Heart right ventricle (tissue), 16 donors: ENCODE data around the gene GOLGA6C. TPM values are rescaled to one million over a fixed set of nuclear protein-coding genes. Genes with fewer than 3 reads are reported as not detected.
"Not testable (repeated sequence)": the region's sequence is repeated elsewhere in the genome, so short reads cannot be mapped to it uniquely, and the experiment has no call there.

Source experiments
- ATAC-seq, 8 donors: fragments of 200-7000 bp; cut with Tn5 transposase; one replicate each; pipeline ENCODE4 v1.9.1; 2020; ENCODE audit warnings: mild to moderate bottlenecking in 8 of 8, moderate library complexity in 8 of 8, moderate number of reproducible peaks in 1 of 8
- DNase-seq, 2 donors: peaks; one replicate each; pipeline ENCODE4 v3.0.0-alpha.2; 2020
- H3K27ac ChIP-seq, 10 donors: fragments of 200-600 bp; sonication (generic) in 2 of 10; one replicate each; pipeline versions ENCODE4 v1.5.0 to v1.8.0; 2020 to 2022; ENCODE audit warnings: mild to moderate bottlenecking in 3 of 10
- H3K27me3 ChIP-seq, 7 donors: fragments of 200-600 bp; one replicate each; pipeline ENCODE4 v1.8.0; 2021 to 2022; ENCODE audit warnings: mild to moderate bottlenecking in 2 of 7
- H3K36me3 ChIP-seq, 9 donors: fragments of 200-600 bp; sonication (generic) in 1 of 9; one replicate each; pipeline versions ENCODE4 v1.5.0 to v1.8.0; 2020 to 2022; ENCODE audit warnings: mild to moderate bottlenecking in 2 of 9
- H3K4me1 ChIP-seq, 9 donors: fragments of 200-600 bp; sonication (generic) in 1 of 9; one replicate each; pipeline versions ENCODE4 v1.5.0 to v1.8.0; 2020 to 2022; ENCODE audit warnings: mild to moderate bottlenecking in 4 of 9
- H3K4me3 ChIP-seq, 10 donors: fragments of 200-600 bp; sonication (generic) in 2 of 10; one replicate each; pipeline versions ENCODE4 v1.5.0 to v1.8.0; 2020 to 2022; ENCODE audit warnings: mild to moderate bottlenecking in 7 of 10, moderate library complexity in 2 of 10
- H3K9me3 ChIP-seq, 11 donors: fragments of 200-600 bp in 10 of 11; sonication (generic) in 2 of 11; one replicate each; pipeline versions ENCODE4 v1.5.0 to v1.8.0; 2013 to 2022; ENCODE audit warnings: mild to moderate bottlenecking in 2 of 11, control low read depth in 1 of 11, moderate library complexity in 1 of 11
- CTCF ChIP-seq, 9 donors: fragments of 200-600 bp; sonication (generic) in 2 of 9; IDR thresholded peaks; one replicate each; pipeline versions ENCODE4 v1.5.0 to v1.8.0; 2021 to 2022; ENCODE audit warnings: antibody characterized with exemption in 9 of 9, mild to moderate bottlenecking in 5 of 9, moderate library complexity in 1 of 9
- WGBS, 2 donors: extraction: QIAGEN DNeasy Blood & Tissue Kit; methylation state at CpG; one replicate each; pipeline ENCODE4 v1.1.7; 2013; ENCODE audit warnings: inconsistent platforms in 1 of 2; 5-methylcytosine and 5-hydroxymethylcytosine counted together
- intact Hi-C, 10 donors: fragments of 100-400 bp; cut with DNase I; formaldehyde crosslinking; loops; one replicate each; pipeline versions ENCODE4 v1.11.1 to v1.14.2; 2022
- polyA plus RNA-seq, 2 donors: library from polyadenylated mRNA; stranded (reverse); fragments of 200-250 nt; gene quantifications; one replicate each; pipeline ENCODE4 v1.2.3, GENCODE V29; 2013
- total RNA-seq, 10 donors: library from RNA; stranded (reverse); fragmentation: NEBNext Ultra II Directional in 3 of 10; extraction: Animal tissue kit (Norgen Biotek cat#: 25700) in 3 of 10; gene quantifications; one replicate each; pipeline versions ENCODE4 v1.2.1 to v1.2.4, GENCODE V29; 2021 to 2023
- donor health status: Arrhythmogenic right ventricular cardiomyopathy.
- donor health status: ischemic (EF 13 %, LVEDD 7.1; RV severe dilation, severe dysfunction).
- donor health status: healthy with polysubstance abuse.
- donor health status: DM: no; HTN: yes; CAD: no.
- donor health status: DM: no; HTN: no; CAD: no.
- donor health status: ischemic (EF 25% LVEDD 6.9; RV normal size, moderate dysfunction).
- donor health status: ischemic (EF 25% LVEDD 5.7; RV mildly dilated, moderate dysfunction).
- donor health status: healthy.
- donor health status: DM: yes; HTN: yes; CAD: no.
- donor health status: Ischemic cardiomyopathy.
- donor health status: ischemic (EF 35%, LVEDD 5.7; RV mildly dilated, moderate dysfunction).
- donor health status: nonischemic (EF 11% LVEDD 7.7; RV severe dilation, severe dysfunction).
- donor health status: DM: yes; HTN: yes; CAD: no.
- donor health status: PGD.
- donor health status: ischemic (EF 29% LVEDD 5.4; RV normal size, mild dysfunction).
- donor health status: nonischemic (EF 23%, LVEDD 6.1; RV moderate dilation, normal function).

GOLGA6C gene
- total and polyA plus RNA-seq, 12 donors: not detected

- intact Hi-C loops: no loop called here
Observed at GRCh38 chr15:75235760-75236729, 22.1 kb upstream of the GOLGA6C start.

GRCh38 chr15:75237316-75237982 lies 20.7 kb upstream of the GOLGA6C start:
- no peak for DNase-seq
- no peaks in the 10 kb centered on the region for H3K36me3 ChIP-seq
- peaks cover 0 to 9% (median 0%) of the 10 kb centered on the region in 9 donors for H3K4me1 ChIP-seq
- WGBS, 2 donors: 70 to 77% methylated on average over 11 of the region's 11 CpGs
- no peak for TF ChIP-seq CTCF (IDR thresholded peaks at IDR 0.05)
- H3K9me3 ChIP-seq: no peaks in the 10 kb centered on the region
- peaks cover 0 to 28% (median 4%) of the 10 kb centered on the region in 7 donors for H3K27me3 ChIP-seq
- no peak overlapping the region for H3K27ac ChIP-seq
- intact Hi-C loops: no loop called here
- H3K4me3 ChIP-seq: no peak overlapping the region
- ATAC-seq: no peak

More at GRCh38 chr15:75235760-75236729, 22.1 kb upstream of the GOLGA6C start:
- peak; percentile 40 to 60 for DNase-seq
- ATAC-seq: peak in 7 of 8 donors; percentile 37 to 92 (median 73)
- no peak overlapping the region for H3K27ac ChIP-seq
- no peak overlapping the region for H3K4me3 ChIP-seq
- H3K27me3 ChIP-seq: peaks cover 0 to 34% (median 1%) of the 10 kb centered on the region in 7 donors
- peaks cover 0 to 9% (median 0%) of the 10 kb centered on the region in 9 donors for H3K4me1 ChIP-seq
- H3K9me3 ChIP-seq: no peaks in the 10 kb centered on the region
- H3K36me3 ChIP-seq: no peaks in the 10 kb centered on the region
- WGBS, 2 donors: 80 to 83% methylated on average over 11 of the region's 11 CpGs
- TF ChIP-seq CTCF (IDR thresholded peaks at IDR 0.05): no peak

- Histone ChIP-seq H3K36me3 (no peaks in the 10 kb centered on the region), H3K4me1 (peaks cover 0 to 9% (median 0%) of the 10 kb centered on the region in 9 donors), H3K9me3 (no peaks in the 10 kb centered on the region), H3K27me3 (peaks cover 0 to 21% (median 4%) of the 10 kb centered on the region in 7 donors), H3K27ac (no peak overlapping the region), H3K4me3 (no peak overlapping the region)
- DNase-seq (no peak), ATAC-seq (no peak)
- 75 to 80% methylated on average over 5 of the region's 5 CpGs for WGBS, 2 donors
- no peak for TF ChIP-seq CTCF (IDR thresholded peaks at IDR 0.05)
- intact Hi-C loops: no loop called here
Observed at GRCh38 chr15:75238150-75238549, 20.0 kb upstream of the GOLGA6C start.

- not testable (repeated sequence) for H3K27ac ChIP-seq, H3K9me3 ChIP-seq, H3K4me1 ChIP-seq, ATAC-seq, H3K36me3 ChIP-seq, DNase-seq, H3K4me3 ChIP-seq
- WGBS, 2 donors: 74 to 95% methylated on average over 1 of the region's 1 CpG
- intact Hi-C loops: loop anchor here in 2 of 10 donors (10.0 kb wide), 2 partner anchors 59 to 69 kb away; no protein-coding TSS in a partner anchor
- H3K27me3 ChIP-seq: peaks cover 0 to 37% (median 22%) of the 10 kb centered on the region in 7 donors
Observed at GRCh38 chr15:75245741-75246140, 12.4 kb upstream of the GOLGA6C start.

GRCh38 chr15:75248991-75249390 lies 9.1 kb upstream of the GOLGA6C start:
- 75 to 77% methylated on average over 6 of the region's 6 CpGs for WGBS, 2 donors
- not testable (repeated sequence) for ATAC-seq, H3K27ac ChIP-seq, H3K36me3 ChIP-seq, H3K4me3 ChIP-seq, DNase-seq, H3K4me1 ChIP-seq, H3K9me3 ChIP-seq
- intact Hi-C loops: loop anchor here in 2 of 10 donors (10.0 kb wide), 2 partner anchors 56 to 66 kb away; no protein-coding TSS in a partner anchor
- H3K27me3 ChIP-seq: peaks cover 0 to 42% (median 27%) of the 10 kb centered on the region in 7 donors
